ENCODE measurements around the gene CBLB.

- TF ChIP-seq CTCF (conservative IDR thresholded peaks at IDR 0.05; ENCODE audit: low read depth, low read length) (no peak), EZH2phosphoT487 (IDR thresholded peaks at IDR 0.05; ENCODE audit: borderline replicate concordance, low read length) (no peak), EZH2 (IDR thresholded peaks at IDR 0.05; ENCODE audit: low read length, unreplicated experiment) (no peak)
These were observed 46.7 kb upstream of the CBLB start for GRCh38 chr3:105915524-105915923.

Measured in PC-3 (cell line).